Measurements from ENCODE around the gene DCTN4. TPM values are rescaled to one million over a fixed set of nuclear protein-coding genes. Genes with fewer than 3 reads are reported as not detected.
A peak's percentile ranks its signal among the peaks of the same experiment; 100 is the strongest.
"Not testable (repeated sequence)": the region's sequence is repeated elsewhere in the genome, so short reads cannot be mapped to it uniquely, and the experiment has no call there.

The DCTN4 gene
- 10 to 100 TPM; 59.6 to 90.8 (median 77.3) TPM for total RNA-seq

DNA sequence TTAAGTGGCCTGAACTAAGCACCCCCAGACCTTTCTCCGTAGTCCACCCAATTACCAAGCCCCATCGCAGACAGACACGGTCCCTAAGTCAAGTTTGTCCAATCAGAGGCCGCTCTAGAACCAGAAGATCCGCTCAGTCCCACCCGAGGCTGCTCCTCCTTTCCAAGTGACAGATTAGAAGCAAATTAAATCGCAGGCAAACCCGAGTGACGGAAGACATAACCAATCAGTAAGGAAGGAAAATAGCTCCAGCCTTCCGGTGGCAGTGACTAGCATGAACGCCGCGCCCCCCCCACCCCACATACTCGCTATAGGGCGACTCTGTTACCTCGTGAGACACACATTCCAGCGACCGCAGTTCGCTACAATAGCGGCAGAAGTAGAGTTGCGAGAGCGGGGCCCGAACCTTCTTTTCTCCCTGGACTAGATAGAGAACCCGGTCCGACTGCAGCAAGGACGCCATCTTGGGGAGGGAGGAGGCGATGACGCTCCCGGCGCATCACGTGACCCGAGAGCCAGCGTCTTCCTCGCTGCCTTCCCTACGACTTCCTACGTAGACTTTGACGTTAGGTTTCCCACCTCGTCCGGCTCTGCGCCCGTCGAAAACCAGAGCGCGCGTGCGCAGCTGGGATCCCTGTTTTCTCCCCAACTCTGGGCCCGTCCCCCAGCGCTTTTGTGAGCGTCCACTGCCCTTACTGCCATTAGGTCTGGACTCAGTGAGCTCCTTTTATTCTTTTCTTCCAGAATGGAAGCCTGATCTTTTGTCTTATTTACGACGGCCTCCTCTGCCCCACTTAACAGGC is at the start of gene DCTN4:
DCTN4 (minus strand) TSS at position 487 of the 803 bp plus-strand sequence; CDS start at position 463, 24 bp downstream.
- ATAC-seq (replicated peaks in 6 of 8): peak; percentile 89 to 95 (median 92)
- peaks cover 10 to 19% of the 10 kb centered on the region in 2 donors for H3K4me1 ChIP-seq (replicated peaks in 1 of 2)
- H3K27ac ChIP-seq: peak within 1 kb of the TSS; percentile 98 to 99
- H3K4me3 ChIP-seq: peak within 1 kb of the TSS; percentile 50 to 91 (median 63)
- 0 to 4% (median 0%) methylated on average over 1 to 33 of the region's 51 CpGs; no CpG with 5 or more reads in 2 of the 10 experiments for WGBS, 10 experiments
- in situ Hi-C loops (cut with MboI; ENCODE audit: low pct_unique_long_range_greater_than_20kb in 2 of 9, low sequenced_read_pairs in 9 of 9, unreplicated experiment in 9 of 9): no loop called here

DNA sequence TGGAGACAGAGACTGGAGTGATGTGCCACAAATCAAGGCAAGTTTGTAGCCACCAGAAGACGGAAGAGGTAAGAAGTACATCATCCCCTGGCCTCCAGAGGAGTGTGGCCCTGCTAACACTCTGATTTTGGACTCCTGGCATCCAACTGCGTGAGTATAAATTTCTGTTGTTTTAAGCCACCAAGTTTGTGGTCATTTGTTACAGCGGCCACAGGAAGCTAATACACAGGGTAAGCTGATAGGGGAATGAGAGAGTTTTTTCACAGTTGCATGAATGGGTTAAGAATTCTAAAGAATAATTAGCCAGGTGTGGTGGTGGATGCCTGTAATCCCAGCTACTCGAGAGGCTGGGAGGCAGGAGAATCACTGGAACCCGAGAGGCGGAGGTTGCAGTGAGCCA is 45.6 kb upstream of the DCTN4 start:
- in situ Hi-C loops (cut with MboI; ENCODE audit: low pct_unique_long_range_greater_than_20kb in 2 of 9, low sequenced_read_pairs in 9 of 9, unreplicated experiment in 9 of 9): loop anchor here in 1 of 9 experiments (25.0 kb wide), 1 partner anchor 242 kb away; no protein-coding TSS in a partner anchor
- Histone ChIP-seq H3K27ac (no peak overlapping the region), H3K4me3 (no peak overlapping the region), H3K4me1 (replicated peaks in 1 of 2) (no peaks in the 10 kb centered on the region)
- ATAC-seq (replicated peaks in 6 of 8): no peak
- 72 to 100% (median 87%) methylated on average over 2 to 6 of the region's 6 CpGs; no CpG with 5 or more reads in 1 of the 10 experiments for WGBS, 10 experiments

DNA sequence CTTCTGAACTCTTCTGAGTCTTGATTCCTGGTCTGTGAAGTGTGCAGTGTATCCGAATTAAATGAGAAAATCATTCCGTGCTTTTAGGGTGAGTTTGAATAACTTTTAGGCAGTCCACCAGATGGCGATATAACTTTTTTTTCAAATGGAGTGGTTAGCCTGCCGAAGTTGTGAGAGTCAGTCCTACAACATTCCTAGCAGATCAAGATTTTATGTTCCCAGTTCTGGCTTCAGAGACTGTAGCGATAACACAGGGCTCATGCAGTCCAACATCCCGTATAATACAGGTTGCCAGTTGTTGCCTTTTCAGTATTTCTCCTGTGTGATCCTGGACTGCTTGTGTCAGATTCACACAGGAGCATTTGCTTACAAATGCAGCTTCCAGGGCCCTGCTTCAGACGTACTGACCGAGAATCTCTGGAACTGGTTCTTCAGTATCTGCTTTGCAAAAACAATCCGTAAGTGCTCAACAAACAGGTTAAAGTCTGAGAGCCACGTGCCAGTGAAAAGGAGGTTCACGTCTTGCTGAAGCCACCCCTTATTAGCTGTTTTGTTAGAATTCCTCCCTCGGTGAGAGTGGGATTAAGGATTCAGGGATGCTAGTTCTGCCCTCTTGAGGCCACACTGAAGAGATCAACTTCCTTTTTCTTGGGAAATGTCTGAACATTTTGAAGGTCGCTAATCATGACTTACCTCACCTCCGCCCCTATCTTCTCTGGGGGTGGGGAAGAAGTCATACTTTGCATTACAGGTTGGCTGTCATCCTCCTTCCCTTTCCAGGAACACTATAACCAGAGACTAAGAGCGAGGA is 42.5 kb upstream of the DCTN4 start:
- peak; percentile 28 to 97 (median 82) for ATAC-seq (replicated peaks in 6 of 8)
- no peaks in the 10 kb centered on the region for H3K4me1 ChIP-seq (replicated peaks in 1 of 2)
- no peak overlapping the region for H3K27ac ChIP-seq
- WGBS, 10 experiments: 0 to 54% (median 11%) methylated on average over 1 to 12 of the region's 15 CpGs; no CpG with 5 or more reads in 2 of the 10 experiments
- peak overlapping the region; percentile 1 to 33 (median 21) for H3K4me3 ChIP-seq
- in situ Hi-C loops (cut with MboI; ENCODE audit: low pct_unique_long_range_greater_than_20kb in 2 of 9, low sequenced_read_pairs in 9 of 9, unreplicated experiment in 9 of 9): loop anchor here in 1 of 9 experiments (25.0 kb wide), 1 partner anchor 239 kb away; no protein-coding TSS in a partner anchor

GRCh38 chr5:150797384-150797783 is 38.6 kb upstream of the DCTN4 start:
- 40 to 100% (median 100%) methylated on average over 1 to 2 of the region's 2 CpGs; no CpG with 5 or more reads in 2 of the 10 experiments for WGBS, 10 experiments
- Histone ChIP-seq H3K4me3 (no peak overlapping the region), H3K27ac (no peak overlapping the region), H3K4me1 (replicated peaks in 1 of 2) (no peaks in the 10 kb centered on the region)
- no peak for ATAC-seq (replicated peaks in 6 of 8)
- in situ Hi-C loops (cut with MboI; ENCODE audit: low pct_unique_long_range_greater_than_20kb in 2 of 9, low sequenced_read_pairs in 9 of 9, unreplicated experiment in 9 of 9): loop anchor here in 1 of 9 experiments (10.0 kb wide), 1 partner anchor 47 kb away; the partner anchor contains the start of gene IRGM

DNA sequence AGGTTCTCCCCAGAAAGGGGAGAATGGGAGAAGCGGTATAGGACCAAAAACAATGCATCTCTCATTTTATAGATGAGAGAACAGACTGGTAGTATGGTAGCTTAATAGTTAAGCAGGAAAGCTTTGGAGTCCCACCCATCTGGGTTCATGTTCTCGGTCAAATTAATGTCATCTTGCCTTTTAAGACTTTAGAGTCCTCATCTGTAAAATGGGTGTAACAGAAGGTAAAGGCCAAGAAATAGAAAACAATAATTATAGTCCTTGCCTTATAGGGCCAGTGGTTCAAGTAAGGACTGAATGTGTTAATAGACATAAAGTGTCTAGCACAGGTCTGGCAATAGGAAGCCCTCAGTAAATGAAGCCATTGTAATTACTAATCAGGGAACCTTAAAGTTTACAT is 36.1 kb upstream of the DCTN4 start:
- in situ Hi-C loops (cut with MboI; ENCODE audit: low pct_unique_long_range_greater_than_20kb in 2 of 9, low sequenced_read_pairs in 9 of 9, unreplicated experiment in 9 of 9): loop anchor here in 1 of 9 experiments (10.0 kb wide), 1 partner anchor 50 kb away; the partner anchor contains the start of gene IRGM
- no peak for ATAC-seq (replicated peaks in 6 of 8)
- Histone ChIP-seq H3K4me3 (no peak overlapping the region), H3K27ac (no peak overlapping the region), H3K4me1 (replicated peaks in 1 of 2) (no peaks in the 10 kb centered on the region)
- WGBS, 10 experiments: 60 to 100% (median 88%) methylated on average over 1 to 2 of the region's 2 CpGs; no CpG with 5 or more reads in 1 of the 10 experiments

- ATAC-seq (replicated peaks in 6 of 8): not testable (repeated sequence)
These were observed 34.6 kb upstream of the DCTN4 start for GRCh38 chr5:150793423-150793888.

GRCh38 chr5:150791536-150791935 is 32.7 kb upstream of the DCTN4 start:
- Histone ChIP-seq H3K27ac (no peak overlapping the region), H3K4me1 (replicated peaks in 1 of 2) (no peaks in the 10 kb centered on the region), H3K4me3 (no peak overlapping the region)
- ATAC-seq (replicated peaks in 6 of 8): no peak
- in situ Hi-C loops (cut with MboI; ENCODE audit: low pct_unique_long_range_greater_than_20kb in 2 of 9, low sequenced_read_pairs in 9 of 9, unreplicated experiment in 9 of 9): loop anchor here in 1 of 9 experiments (10.0 kb wide), 1 partner anchor 53 kb away; the partner anchor contains the start of gene IRGM

More at GRCh38 chr5:150793423-150793888, 34.6 kb upstream of the DCTN4 start:
- H3K4me3 ChIP-seq; H3K27ac ChIP-seq; H3K4me1 ChIP-seq (replicated peaks in 1 of 2): not testable (repeated sequence)
- in situ Hi-C loops (cut with MboI; ENCODE audit: low pct_unique_long_range_greater_than_20kb in 2 of 9, low sequenced_read_pairs in 9 of 9, unreplicated experiment in 9 of 9): loop anchor here in 1 of 9 experiments (10.0 kb wide), 1 partner anchor 51 kb away; the partner anchor contains the start of gene IRGM
- WGBS, 10 experiments: 36 to 91% (median 73%) methylated on average over 1 to 2 of the region's 2 CpGs; no CpG with 5 or more reads in 1 of the 10 experiments

DNA sequence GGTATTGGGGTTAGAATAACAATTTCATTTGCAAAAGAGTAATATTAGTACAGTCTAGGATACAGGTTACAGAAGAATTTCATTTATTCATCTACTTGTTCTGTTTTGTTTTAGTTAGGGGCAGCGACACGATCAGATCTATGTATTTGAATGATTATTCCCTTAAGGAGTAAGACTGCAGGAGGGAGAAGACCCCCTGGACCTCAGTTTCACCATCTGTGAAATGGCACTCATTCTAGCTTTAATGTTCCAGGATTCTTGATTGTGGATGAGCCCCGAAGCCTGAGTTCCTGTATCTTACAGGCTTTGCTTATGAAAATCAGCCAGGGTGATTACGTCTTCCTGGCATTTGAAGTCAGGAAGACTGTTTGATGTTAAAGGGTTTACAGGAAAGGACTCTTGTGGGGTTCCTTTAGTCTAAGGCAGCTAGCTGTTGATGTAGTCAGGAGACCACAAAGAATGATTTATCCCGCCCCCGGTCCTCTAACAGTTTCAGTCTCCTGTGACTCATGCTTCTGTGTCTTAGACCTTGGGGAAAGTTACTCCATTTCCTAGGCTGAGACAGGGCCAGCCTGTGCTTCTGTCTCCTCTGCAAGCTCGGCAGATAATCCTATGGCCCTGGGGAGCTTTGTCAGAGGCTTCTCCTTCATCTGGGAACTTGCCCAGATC is 31.3 kb upstream of the DCTN4 start:
- in situ Hi-C loops (cut with MboI; ENCODE audit: low pct_unique_long_range_greater_than_20kb in 2 of 9, low sequenced_read_pairs in 9 of 9, unreplicated experiment in 9 of 9): loop anchor here in 1 of 9 experiments (10.0 kb wide), 1 partner anchor 55 kb away; the partner anchor contains the start of gene IRGM
- ATAC-seq (replicated peaks in 6 of 8): peak; percentile 66 to 99 (median 80)
- no peak overlapping the region for H3K4me3 ChIP-seq
- no peak overlapping the region for H3K27ac ChIP-seq
- H3K4me1 ChIP-seq (replicated peaks in 1 of 2): no peaks in the 10 kb centered on the region
- 35 to 89% (median 66%) methylated on average over 3 to 6 of the region's 7 CpGs; no CpG with 5 or more reads in 4 of the 10 experiments for WGBS, 10 experiments

GRCh38 chr5:150789450-150789849 is 30.6 kb upstream of the DCTN4 start:
- Histone ChIP-seq H3K4me3 (no peak overlapping the region), H3K27ac (no peak overlapping the region), H3K4me1 (replicated peaks in 1 of 2) (no peaks in the 10 kb centered on the region)
- in situ Hi-C loops (cut with MboI; ENCODE audit: low pct_unique_long_range_greater_than_20kb in 2 of 9, low sequenced_read_pairs in 9 of 9, unreplicated experiment in 9 of 9): no loop called here
- WGBS, 10 experiments: 52 to 94% (median 81%) methylated on average over 1 to 6 of the region's 6 CpGs; no CpG with 5 or more reads in 1 of the 10 experiments
- ATAC-seq (replicated peaks in 6 of 8): no peak

DNA sequence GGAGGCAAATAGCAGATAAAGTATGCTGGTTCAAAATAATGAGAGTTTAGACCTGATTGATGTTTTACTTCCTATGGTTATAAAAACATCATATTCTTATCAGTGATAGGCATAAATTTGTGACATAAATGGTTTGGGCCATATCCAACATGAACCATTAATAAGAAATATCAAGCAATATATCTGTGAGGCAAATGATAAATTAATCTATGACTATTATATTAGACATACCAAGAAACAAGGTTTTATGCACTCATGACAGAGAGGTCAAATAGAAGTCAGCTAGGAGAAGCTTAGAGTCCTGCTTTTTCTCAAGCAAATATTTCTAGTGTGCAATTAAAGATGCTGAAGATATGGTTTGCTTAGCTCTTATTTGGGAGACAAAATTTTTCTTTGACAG is 30.2 kb upstream of the DCTN4 start:
- no peak overlapping the region for H3K27ac ChIP-seq
- no peak for ATAC-seq (replicated peaks in 6 of 8)
- in situ Hi-C loops (cut with MboI; ENCODE audit: low pct_unique_long_range_greater_than_20kb in 2 of 9, low sequenced_read_pairs in 9 of 9, unreplicated experiment in 9 of 9): no loop called here

GRCh38 chr5:150787656-150788055 is 28.8 kb upstream of the DCTN4 start:
- 0 to 83% (median 50%) methylated on average over 1 of the region's 1 CpG; no CpG with 5 or more reads in 1 of the 10 experiments for WGBS, 10 experiments
- Histone ChIP-seq H3K4me1 (replicated peaks in 1 of 2) (no peaks in the 10 kb centered on the region), H3K4me3 (no peak overlapping the region), H3K27ac (no peak overlapping the region)
- ATAC-seq (replicated peaks in 6 of 8): no peak
- in situ Hi-C loops (cut with MboI; ENCODE audit: low pct_unique_long_range_greater_than_20kb in 2 of 9, low sequenced_read_pairs in 9 of 9, unreplicated experiment in 9 of 9): no loop called here

More for the DNA sequence above, 30.2 kb upstream of the DCTN4 start:
- Histone ChIP-seq H3K4me1 (replicated peaks in 1 of 2) (no peaks in the 10 kb centered on the region), H3K4me3 (no peak overlapping the region)

- WGBS, 10 experiments: 80 to 100% (median 100%) methylated on average over 1 of the region's 1 CpG; no CpG with 5 or more reads in 4 of the 10 experiments
- H3K4me1 ChIP-seq (replicated peaks in 1 of 2): no peaks in the 10 kb centered on the region
- no peak overlapping the region for H3K4me3 ChIP-seq
- ATAC-seq (replicated peaks in 6 of 8): no peak
- in situ Hi-C loops (cut with MboI; ENCODE audit: low pct_unique_long_range_greater_than_20kb in 2 of 9, low sequenced_read_pairs in 9 of 9, unreplicated experiment in 9 of 9): no loop called here
- H3K27ac ChIP-seq: no peak overlapping the region
These were observed 28.1 kb upstream of the DCTN4 start for GRCh38 chr5:150786876-150787275.

Measured in motor neuron (in vitro differentiated cells).